Thoracic aorta (tissue), 2 donors: Measurements from ENCODE around the gene ARHGAP24. TPM values are rescaled to one million over a fixed set of nuclear protein-coding genes. Genes with fewer than 3 reads are reported as not detected.
"Not testable (repeated sequence)": the region's sequence is repeated elsewhere in the genome, so short reads cannot be mapped to it uniquely, and the experiment has no call there.

Source experiments
- ATAC-seq: fragments of 150-250 bp; one replicate; pipeline ENCODE4 v1.8.0; 2017; ENCODE audit warnings: low read depth; ENCODE audit not compliant: insufficient number of reproducible peaks, low FRiP score
- DNase-seq: peaks from one replicate; pipeline ENCODE4 v3.0.0-alpha.2; 2020; ENCODE audit warnings: low spot score
- H3K27ac ChIP-seq, 2 donors: fragments of 200-600 bp; sonication (generic); 1 replicate in 1 of 2; 2 replicates in 1 of 2; pipeline ENCODE4 v1.5.1; 2016; ENCODE audit warnings: mild to moderate bottlenecking in 2 of 2, moderate library complexity in 2 of 2
- H3K27me3 ChIP-seq: fragments of 200-600 bp; sonication (generic); replicated peaks from 2 replicates; pipeline ENCODE4 v1.6.0; 2016; ENCODE audit warnings: mild to moderate bottlenecking; ENCODE audit not compliant: insufficient read depth
- H3K36me3 ChIP-seq: fragments of 200-600 bp; sonication (generic); one replicate; pipeline ENCODE4 v1.5.1; 2016
- H3K4me1 ChIP-seq, 2 donors: fragments of 200-600 bp; sonication (generic); 1 replicate in 1 of 2; 2 replicates in 1 of 2; pipeline versions ENCODE4 v1.5.1 to v1.6.0; 2016; ENCODE audit warnings: low read depth in 2 of 2, mild to moderate bottlenecking in 1 of 2; ENCODE audit not compliant: control insufficient read depth in 1 of 2
- H3K4me3 ChIP-seq: fragments of 200-600 bp; sonication (generic); 2 replicates; pipeline ENCODE4 v1.5.1; 2016; ENCODE audit warnings: mild to moderate bottlenecking
- H3K9me3 ChIP-seq: fragments of 200-600 bp; sonication (generic); 2 replicates; pipeline ENCODE4 v1.5.1; 2016
- CTCF ChIP-seq: fragments of 200-600 bp; sonication (generic); IDR thresholded peaks from one replicate; pipeline ENCODE4 v1.5.1; 2019; ENCODE audit warnings: antibody characterized with exemption
- total RNA-seq, 2 donors: library from RNA; depleted of rRNA; stranded (reverse); fragments of >200 nt; gene quantifications; one replicate each; pipeline versions ENCODE4 v1.1.0 to v1.2.3, GENCODE V29; 2016

ARHGAP24 gene
- total RNA-seq, 2 donors from 2014 or later = 30.1 to 43.6 TPM

GRCh38 chr4:85886665-85887064, 411.7 kb downstream of the ARHGAP24 start:
- DNase-seq = no peak
- H3K9me3 ChIP-seq = no peaks in the 10 kb centered on the region
- H3K27ac ChIP-seq = no peak overlapping the region
- no peak for TF ChIP-seq CTCF
- no peaks in the 10 kb centered on the region for H3K27me3 ChIP-seq
- no peaks in the 10 kb centered on the region for H3K4me1 ChIP-seq
- ATAC-seq = no peak
- no peaks in the 10 kb centered on the region for H3K36me3 ChIP-seq
- H3K4me3 ChIP-seq = no peak overlapping the region

DNA sequence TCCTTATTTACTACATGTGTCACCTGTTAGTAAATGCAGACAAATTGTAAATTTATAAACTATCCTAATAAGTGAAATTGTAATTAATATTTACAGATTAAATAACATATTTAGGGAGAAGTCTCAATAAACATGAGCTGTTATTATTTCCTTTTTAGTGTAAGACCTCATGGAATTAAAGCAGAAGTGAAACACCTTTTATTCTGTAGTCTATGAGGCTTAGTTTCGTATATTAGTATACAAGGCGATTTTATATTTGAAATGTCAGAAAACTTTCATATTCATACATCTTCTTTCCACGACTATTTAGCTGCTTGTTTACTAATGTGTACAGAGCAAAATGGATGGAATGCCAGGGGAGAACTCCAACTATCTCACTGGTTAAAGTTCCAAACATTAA, 414.4 kb downstream of the ARHGAP24 start:
- TF ChIP-seq CTCF = no peak
- DNase-seq (no peak), ATAC-seq (no peak)
- Histone ChIP-seq H3K27me3 (no peaks in the 10 kb centered on the region), H3K27ac (no peak overlapping the region), H3K36me3 (no peaks in the 10 kb centered on the region), H3K4me3 (no peak overlapping the region), H3K9me3 (no peaks in the 10 kb centered on the region), H3K4me1 (no peaks in the 10 kb centered on the region)

DNA sequence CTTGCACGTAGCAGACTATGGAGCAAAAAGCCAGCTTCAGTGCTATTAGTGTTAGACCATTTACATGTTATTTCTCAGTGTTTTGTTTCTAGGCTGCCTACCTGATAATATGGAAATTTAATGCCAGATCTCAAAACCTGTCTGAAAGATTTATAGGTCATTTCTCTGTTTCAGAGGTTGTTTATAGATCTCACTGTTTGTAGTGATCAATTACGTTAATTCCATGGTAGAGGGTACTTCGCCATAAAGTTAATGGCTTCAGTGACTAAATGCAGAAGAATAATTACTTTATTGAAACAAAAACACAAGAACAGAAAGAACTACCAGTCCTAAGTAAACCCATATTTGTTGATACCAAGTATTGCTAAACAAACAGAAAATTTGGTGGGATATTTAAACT, 420.8 kb downstream of the ARHGAP24 start:
- DNase-seq = no peak
- Histone ChIP-seq H3K36me3 (no peaks in the 10 kb centered on the region), H3K4me1 (no peaks in the 10 kb centered on the region), H3K9me3 (no peaks in the 10 kb centered on the region), H3K4me3 (no peak overlapping the region), H3K27ac (no peak overlapping the region), H3K27me3 (no peaks in the 10 kb centered on the region)
- ATAC-seq = no peak
- TF ChIP-seq CTCF = no peak

GRCh38 chr4:85898231-85898630, 423.3 kb downstream of the ARHGAP24 start:
- H3K4me3 ChIP-seq = no peak overlapping the region
- no peak for ATAC-seq
- no peaks in the 10 kb centered on the region for H3K4me1 ChIP-seq
- no peak overlapping the region for H3K27ac ChIP-seq
- DNase-seq = no peak
- no peaks in the 10 kb centered on the region for H3K36me3 ChIP-seq
- H3K9me3 ChIP-seq = no peaks in the 10 kb centered on the region
- H3K27me3 ChIP-seq = no peaks in the 10 kb centered on the region
- TF ChIP-seq CTCF = no peak

GRCh38 chr4:85901500-85901899, 426.6 kb downstream of the ARHGAP24 start:
- Histone ChIP-seq H3K36me3 (no peaks in the 10 kb centered on the region), H3K4me3 (no peak overlapping the region), H3K27me3 (no peaks in the 10 kb centered on the region), H3K9me3 (no peaks in the 10 kb centered on the region), H3K4me1 (no peaks in the 10 kb centered on the region), H3K27ac (no peak overlapping the region)
- no peak for ATAC-seq
- no peak for DNase-seq
- TF ChIP-seq CTCF = no peak

- DNase-seq = not testable (repeated sequence)
Observed at GRCh38 chr4:85902647-85903046, 427.7 kb downstream of the ARHGAP24 start.

More at GRCh38 chr4:85902647-85903046, 427.7 kb downstream of the ARHGAP24 start:
- not testable (repeated sequence) for H3K27ac ChIP-seq, H3K4me3 ChIP-seq, H3K36me3 ChIP-seq, H3K9me3 ChIP-seq, H3K27me3 ChIP-seq, ATAC-seq, H3K4me1 ChIP-seq
